Fibroblast of skin of left quadriceps (primary cell): Measurements from ENCODE around the gene NDP.

Source experiments
- DNase-seq, 2 experiments: peaks; one replicate each; pipeline ENCODE4 v3.0.0-alpha.2; 2013; ENCODE audit warnings: low read depth in 2 of 2

Gene NDP, protein sequence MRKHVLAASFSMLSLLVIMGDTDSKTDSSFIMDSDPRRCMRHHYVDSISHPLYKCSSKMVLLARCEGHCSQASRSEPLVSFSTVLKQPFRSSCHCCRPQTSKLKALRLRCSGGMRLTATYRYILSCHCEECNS

DNA sequence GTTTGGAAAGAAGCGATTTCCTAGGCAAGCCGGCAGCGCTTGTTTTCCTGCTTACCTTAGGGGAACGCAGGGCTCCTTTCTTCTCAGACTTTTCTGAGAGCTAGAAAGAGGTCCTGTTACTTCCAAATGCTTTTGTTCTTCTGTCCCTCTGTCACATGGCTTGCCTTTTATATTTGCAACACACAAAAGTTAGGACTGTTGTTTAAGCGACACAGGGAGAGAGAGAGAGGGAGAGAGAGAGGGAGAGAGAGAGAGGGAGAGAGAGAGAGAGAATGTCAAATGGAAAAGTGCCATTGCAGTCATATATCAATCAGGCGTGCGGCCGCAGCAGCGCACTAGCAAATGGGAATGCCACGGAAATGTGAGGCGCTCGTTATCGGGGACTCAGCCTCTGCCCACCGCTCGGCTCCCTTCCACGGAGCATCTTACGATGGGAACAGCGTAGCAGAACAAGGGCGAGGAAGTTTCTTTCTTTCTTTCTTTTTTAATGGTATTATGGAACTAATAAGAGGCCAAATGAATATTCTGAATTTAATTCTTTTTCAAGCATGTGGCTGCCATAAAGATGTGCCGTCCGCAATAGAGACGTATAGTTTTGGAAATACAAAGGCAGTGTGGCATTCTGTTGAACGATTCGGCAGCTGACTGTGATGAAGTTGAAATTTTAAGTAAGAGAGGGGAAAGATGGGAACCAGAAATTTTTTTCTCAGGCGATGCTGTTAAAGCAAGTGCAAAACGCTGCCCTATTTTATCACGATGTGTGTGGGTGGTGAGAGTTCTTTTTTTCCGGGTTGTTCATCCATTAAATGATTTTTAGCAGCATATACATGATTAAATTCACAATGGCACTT is at the start of gene NDP:
Gene NDP, minus strand, starts transcription at position 142 of the 851 bp plus-strand sequence. CDS start 14,745 bp downstream, outside the sequence.
- DNase-seq, result no peak

DNA sequence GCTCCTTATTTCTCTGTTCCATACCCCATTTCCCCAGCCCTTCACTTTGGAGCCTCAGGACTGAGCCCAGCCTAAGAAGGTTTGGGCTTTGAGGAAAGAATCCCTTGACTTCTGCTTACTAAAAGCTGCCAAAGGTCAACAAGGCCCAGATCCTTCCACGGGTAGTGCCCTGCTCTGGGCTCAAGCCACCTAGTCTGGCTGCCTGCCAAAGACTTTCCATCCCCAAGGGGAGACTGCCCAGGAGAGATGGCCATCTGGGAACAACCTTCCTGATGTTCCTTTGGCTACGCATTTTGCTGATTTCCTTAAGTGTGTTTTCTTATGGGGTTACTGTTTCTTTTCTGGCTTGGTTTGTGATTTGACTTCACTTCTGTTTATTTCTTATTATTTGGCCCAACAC is 49.8 kb upstream of the NDP start:
- no peak for DNase-seq

DNA sequence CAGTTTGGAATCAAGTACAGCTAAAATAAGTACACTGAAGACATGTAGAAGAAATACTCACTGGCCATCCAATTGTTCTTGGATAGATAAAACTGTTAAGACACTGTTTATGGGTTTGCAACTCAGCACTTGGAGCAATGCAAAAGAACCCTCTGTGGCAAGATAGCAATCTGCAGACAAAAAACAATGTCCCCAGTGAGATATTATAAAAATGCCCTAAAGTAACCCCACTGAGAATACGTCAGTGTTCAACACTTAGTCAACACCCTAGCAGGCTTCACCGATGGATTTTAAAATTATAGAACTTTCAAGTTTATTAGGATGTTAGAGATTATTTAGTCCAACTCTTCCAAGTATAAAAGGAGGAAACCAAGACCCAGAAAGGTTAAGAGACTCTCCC is 47.5 kb upstream of the NDP start:
- no peak for DNase-seq

DNA sequence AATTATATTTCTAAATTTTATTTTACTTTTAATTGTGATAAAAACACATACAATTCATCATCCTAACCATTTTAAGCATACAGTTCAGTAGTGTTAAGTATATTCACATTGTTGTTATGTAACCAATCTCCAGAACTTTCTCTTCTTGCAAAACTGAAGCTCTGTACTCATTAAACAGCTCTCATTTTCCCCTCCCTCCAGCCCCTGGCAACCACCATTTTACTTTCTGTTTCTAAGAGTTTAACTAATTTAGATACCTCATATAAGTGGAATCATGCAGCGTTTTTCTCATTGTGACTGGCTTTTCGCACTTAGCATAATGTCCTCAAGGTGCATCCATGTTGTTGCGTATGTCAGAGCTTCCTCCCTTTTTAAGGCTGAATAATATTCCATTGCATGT is 46.7 kb upstream of the NDP start:
- no peak for DNase-seq

DNA sequence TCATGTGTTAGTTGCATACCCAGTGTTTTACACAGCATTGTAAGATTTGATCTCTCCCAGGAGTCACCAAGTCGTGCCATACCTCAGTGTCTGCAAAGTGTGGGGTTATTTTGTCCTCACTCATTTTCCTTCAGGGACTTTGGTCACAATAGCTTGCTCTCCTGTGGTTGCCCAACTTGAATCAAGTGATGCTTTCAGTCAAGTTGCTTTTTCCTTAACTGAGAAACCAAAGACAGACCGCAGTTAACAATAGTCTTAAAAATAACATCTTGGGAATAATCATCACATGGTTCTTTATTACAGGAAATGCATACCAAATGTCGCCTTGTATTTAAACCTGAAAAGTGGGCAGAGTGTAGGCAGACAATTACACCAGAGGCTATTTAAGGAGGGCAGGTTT is 44.5 kb upstream of the NDP start:
- DNase-seq, result no peak

DNA sequence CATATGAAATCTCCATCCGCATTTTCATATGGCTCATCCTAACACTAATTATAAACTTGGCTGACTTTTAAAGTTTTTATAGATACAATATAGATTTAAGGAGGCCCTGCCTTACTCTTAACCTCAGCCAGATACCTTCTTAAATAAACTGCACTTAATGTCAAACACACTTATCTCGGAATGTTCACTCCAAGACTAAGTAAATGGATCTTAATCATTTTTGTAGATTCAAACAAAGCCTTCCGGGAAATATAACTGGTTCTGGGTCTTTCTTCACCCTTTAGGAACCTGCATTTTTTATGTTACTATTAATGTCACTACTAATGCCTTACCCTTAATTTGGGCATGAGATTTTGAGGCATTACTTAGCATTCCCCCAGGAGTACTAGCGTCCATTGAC is 43.7 kb upstream of the NDP start:
- DNase-seq, result no peak

DNA sequence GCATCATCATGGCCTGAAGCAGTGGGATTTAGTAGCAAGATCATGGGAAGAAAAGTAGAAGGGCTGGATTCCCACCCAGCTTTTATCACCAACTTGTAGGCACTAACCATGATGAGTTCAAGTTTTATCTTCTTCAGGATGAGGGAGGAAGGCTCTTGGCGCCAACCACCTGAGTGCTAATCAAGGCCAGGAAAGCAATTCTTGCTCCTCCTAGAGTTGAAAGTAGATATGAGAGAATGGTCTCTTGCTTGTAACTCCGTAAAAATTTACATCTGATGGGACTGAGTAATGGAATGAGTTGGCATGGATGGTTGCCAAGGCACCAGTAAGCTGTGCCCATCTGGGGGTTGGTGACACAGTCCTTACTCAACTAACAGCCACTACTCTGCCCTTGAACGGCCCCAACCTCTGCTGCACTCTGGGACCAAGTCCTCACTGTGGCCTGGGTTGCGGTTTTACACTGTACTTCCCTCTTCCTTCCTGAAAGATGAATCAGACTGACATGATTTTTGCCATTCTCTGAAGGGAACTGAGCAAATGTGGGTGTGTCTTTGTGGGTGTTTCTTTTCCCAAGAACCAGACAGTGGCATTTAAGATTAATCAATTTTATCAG is 39.4 kb upstream of the NDP start:
- peak; percentile 5 to 7 for DNase-seq

DNA sequence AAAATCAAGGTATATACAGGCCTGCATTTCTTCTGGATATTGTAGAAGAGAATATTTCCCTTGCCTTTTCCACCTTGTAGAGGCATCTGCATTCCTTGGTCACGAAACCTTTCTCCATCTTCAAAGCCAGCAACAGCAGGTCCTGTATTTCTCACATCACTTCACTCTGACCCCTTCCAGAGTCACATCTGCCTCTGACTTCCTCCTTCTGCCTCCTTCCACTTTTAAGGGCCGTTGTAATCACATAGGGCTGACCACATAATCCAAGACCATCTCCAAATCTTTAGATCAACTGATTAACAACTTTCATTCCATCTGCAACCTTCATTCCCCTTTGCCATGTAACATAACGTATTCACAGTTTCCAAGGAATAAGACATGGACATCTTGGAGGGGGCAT is 38.3 kb upstream of the NDP start:
- no peak for DNase-seq

DNA sequence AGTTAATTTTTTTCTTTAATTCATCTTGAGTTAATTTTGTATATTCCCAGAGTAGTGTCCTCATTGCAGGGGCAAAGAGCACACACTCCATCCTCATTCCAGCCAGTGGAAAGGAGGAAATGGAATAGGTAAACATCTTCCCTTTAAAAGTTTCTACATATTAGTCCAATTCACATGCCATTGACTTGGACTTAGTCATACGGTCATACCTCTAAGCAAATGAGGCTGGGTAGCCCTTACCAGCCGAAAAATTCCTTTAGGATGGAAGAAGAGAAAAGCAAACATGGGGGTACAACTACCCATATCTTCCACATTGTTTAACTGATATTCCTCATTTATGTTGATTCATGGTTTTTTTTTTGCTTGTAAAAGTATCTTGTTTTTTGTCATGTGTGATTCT is 37.4 kb upstream of the NDP start:
- no peak for DNase-seq

DNA sequence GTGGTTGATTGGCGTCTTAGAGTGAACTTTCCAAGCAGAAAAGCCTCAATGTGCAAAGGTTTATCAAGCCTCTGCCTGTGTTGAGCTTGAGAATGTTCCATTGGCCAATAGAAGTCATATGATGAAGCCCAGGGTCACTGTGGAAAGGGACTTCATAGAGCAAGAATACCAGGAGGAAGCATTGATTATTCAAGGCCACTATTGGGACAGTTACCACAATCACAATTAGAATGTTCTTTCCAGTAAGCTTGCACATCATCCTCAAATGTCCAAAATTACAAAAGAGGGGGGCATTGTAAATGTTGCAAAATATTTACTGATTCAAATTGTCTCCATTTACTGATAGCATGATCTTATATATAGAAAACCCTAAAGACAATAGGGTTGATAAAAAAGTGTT is 32.9 kb upstream of the NDP start:
- DNase-seq, result no peak

DNA sequence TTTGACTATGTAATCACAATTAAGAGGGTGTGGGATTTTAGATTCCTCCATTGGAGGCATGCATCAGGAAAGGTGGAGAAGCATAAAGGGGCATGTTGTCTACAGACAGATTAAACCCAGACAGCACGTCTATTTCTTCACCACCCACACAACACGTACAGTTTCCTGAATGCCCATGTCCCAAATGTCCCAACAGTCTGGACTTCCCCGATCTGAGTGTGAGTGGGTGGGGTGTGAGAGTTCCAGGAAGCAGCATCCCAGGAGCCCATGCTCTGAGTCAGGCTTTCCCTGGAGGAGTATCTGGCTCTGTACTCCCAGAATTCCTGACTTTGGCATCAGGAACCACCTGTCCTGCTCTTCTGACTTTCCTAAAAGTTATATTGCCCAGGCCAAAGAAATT is 30.8 kb upstream of the NDP start:
- no peak for DNase-seq

DNA sequence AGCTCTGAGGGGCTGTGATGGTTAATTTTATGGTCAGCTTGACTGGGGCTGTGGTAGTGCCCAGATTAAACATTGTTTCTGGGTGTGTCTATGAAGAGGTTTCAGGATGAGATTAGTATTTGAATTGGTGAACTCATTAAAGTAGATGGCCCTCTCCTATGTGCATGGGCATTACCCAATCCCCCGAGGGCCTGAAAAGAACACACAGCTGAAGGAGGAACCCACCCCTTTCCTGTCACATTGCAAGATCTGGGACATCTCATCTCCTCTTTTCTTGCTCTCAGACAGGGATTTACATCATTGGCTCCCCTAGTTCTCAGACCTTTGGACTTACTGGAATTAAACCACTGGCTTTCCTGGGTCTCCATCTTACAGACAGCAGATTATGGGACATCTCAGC is 29.4 kb upstream of the NDP start:
- DNase-seq, result no peak

DNA sequence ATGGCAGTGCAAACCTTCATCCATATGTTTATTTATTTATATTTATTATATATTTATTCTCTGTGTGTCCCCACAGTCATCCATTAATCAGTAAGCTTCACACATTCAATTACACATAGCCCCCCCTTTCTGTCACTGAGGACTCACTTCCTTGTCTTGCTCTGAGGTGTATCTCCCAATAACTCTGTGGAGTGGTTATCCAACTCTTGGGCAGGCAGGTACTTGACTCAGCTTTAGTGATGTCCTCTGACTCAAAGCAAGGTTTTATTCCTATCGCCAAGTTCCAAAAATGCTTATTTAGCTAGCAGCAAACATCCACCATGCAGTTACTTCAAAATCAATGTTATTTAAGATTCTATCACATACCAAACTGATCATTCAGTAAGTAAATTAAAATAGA is 25.2 kb upstream of the NDP start:
- no peak for DNase-seq

DNA sequence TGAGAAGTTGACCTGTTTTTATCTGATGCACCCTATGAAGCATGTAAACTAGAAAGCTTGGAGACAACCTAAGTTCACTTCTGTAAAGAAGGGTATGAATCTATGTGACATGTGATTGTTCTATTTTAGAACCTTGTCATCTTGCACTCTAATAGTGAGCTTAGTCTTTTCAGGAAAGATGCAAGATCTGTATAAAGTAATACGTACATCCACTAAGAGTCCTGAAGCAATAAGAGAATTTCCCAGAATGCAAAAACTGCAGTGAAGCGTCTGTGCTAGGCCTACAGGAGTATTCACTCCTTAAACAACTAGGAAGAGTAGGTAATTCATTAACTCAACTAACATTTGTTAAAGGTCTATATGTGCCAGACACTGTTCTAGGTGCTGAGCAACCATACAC is 23.3 kb upstream of the NDP start:
- DNase-seq, result no peak

DNA sequence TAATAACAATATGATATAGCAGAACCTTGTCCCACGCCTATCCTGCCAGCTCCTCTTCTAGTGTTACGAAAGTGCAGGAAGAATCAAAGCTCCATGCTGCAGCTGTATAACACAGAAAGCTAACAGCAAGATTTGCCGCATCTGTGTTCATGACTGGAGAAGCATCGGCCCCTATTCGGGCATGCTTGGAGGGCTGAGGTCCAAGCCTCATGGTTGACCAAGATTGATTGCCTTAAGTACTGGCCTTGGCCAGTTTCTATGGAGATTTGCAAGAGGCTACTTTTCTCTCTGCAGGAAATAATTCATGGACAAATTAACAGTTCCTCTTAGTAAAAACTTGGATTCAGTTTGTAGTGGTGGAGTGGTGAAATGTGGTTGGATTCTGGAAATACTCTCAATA is 12.9 kb upstream of the NDP start:
- DNase-seq, result no peak

DNA sequence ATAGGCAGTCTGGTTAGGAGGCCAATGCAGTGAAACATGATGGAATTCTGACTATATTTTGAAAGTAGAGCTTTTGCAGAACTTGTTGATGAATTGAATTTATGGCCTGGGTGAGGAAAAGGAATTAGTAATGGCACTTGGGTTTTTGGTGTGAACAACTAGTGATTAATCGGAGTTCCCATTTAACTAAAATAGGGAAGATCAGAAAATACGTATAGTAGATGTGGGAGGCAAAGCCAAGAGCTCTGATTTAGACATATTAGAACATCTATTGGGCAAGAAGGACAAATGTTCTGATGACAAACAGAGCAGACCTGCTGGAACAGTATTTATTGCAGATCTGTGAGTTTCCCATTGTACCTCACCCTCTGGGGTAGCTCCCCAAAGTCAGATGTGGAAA is 12.3 kb upstream of the NDP start:
- no peak for DNase-seq

DNA sequence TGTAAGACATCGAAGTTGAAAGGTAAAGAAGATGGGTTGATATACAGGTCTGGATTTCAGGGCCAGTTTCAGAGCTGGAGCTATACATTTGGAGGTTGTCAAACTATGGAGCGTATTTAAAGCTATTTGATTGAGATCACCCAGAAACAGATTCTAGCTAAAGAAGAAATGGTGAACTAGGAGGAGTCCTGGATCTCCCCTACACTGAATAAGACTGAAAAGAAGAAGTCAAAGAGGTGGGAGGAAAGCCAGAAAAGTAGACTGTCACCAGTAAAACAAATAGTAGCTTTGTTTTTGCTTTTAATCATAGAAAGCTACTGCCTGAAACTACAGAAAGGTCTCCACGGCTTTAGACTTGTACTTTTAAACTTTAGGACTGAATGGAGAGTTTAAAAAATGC is 5.0 kb upstream of the NDP start:
- no peak for DNase-seq

DNA sequence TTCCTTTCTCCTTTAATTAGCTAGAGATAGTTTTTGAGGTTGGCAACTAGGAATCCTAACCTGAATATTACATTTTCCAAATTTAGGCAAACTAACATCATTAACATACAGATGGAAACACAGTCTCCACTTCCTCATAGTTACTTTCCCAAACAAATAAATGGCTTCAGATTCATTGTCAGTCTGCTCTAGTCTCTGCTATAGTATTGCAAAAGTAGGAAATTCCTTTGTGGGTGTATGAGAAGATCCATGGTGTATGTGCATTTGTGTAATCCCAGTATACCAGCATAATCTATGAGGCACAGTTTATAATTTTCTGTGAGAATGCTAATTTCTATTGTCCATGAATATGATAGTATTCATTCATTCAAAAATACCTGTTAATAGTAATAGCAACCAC is 3.0 kb upstream of the NDP start:
- no peak for DNase-seq

DNA sequence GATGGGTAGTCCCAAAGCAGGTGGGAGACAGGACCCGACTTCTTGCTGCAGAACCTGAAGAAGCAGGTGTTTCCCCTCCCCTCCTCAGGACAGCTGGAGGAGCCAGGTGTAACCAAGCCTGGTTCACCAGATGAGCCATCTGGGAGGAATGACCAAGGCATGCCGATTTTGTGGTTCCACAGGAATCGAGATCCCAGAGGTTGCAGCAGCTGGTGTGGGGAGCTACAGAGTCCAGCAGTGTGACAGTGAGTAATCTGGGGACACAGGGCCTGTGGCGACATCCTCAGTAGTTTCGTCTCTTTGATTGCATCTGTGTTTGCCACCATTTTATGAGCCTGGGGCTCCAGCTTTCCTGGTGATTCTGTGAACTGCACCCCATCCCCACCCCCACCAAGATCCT is 2.6 kb upstream of the NDP start:
- no peak for DNase-seq

DNA sequence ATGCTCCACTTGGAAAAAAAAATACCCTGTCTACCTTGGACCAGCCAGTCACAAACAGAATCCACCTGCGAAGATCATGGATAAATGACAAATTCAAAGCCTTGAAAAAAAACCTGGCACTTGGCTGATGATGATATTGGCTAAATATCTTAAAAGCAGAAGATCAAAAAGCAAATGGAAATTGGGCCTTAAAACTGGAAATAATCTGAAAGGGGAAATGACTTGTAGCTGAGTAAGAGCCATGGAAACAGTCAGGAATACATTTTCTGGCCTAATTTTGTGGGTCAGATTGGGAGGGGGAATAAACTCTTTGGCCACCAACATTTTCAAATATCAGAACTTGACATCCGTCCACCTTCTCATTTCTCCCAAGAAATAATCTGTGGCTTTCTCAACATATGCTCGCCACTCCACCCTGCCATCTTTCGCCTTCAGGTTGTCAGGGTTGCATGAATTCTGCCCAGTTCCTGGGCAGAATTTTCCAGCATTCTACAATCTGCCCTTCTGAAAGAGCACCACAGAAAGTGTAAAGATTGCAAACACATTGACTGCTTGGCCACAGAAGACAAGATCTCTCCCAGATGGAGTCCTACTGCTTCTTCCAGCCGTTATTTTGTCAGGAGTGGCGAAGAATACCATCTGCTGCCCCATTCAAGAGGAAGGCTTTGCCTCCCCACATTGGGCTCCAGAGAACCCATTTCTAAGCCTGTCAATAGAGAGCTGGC is 1.7 kb upstream of the NDP start:
- no peak for DNase-seq

DNA sequence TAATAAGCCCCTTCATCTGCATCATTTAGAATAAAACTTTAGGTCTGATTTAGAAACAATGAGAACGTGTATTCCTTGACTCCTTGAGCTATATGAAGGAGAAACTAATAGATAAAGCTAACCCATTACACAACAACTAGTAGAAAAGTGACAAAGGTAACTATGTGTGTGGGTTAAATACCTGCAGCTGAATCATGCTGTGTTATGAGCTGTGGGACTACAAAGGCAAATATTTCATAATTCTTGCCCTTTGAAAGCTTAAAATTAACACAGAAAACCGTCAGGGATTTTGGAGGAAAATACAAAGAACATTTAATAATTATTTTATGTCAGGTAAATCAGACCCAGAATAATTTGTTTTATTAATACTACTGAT is 898 bp upstream of the NDP start:
- DNase-seq, result no peak
